Fibroblast of lung (primary cell): ENCODE results near the gene EIF3D.

ENCODE experiments used
- EZH2 ChIP-seq: IDR thresholded peaks from 2 replicates; pipeline ENCODE4 v1.5.1; 2012; ENCODE audit warnings: low read length, control low read depth, mild to moderate bottlenecking; ENCODE audit errors: missing control alignments
- TF ChIP-seq, protein P1 (sequence below), 2 donors: IDR thresholded peaks in 1 of 2; conservative IDR thresholded peaks in 1 of 2; 1 replicate in 1 of 2; 2 replicates in 1 of 2; pipeline ENCODE4 v1.5.1; 2011 to 2012; ENCODE audit warnings: low read length in 2 of 2, control low read depth in 1 of 2, inconsistent platforms in 1 of 2, low read depth in 1 of 2, mild to moderate bottlenecking in 1 of 2

DNA sequence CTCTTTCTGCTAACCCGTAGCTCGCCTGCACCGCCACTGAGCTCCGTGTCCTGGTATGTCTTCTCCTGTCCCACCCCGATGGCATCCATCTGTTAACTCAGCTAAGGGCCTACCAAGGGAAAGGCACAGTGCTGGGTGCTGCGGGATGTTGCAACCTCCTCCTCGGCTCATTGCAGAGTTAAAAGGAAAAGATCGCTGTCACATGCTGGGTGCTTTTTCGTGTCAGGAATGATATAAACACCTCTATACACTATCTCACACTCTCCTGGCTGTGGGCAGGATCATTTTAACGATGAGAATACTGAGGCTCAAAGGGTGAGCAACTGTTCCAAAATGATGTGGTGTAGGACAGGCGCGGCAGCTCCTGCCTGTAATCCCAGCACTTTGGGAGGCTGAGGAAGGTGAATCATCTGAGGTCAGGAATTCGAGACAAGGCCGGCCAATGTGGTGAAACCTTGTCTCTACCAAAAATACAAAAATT, 57.6 kb downstream of the EIF3D start:
- TF ChIP-seq EZH2 = no peak
- TF ChIP-seq, protein P1, sequence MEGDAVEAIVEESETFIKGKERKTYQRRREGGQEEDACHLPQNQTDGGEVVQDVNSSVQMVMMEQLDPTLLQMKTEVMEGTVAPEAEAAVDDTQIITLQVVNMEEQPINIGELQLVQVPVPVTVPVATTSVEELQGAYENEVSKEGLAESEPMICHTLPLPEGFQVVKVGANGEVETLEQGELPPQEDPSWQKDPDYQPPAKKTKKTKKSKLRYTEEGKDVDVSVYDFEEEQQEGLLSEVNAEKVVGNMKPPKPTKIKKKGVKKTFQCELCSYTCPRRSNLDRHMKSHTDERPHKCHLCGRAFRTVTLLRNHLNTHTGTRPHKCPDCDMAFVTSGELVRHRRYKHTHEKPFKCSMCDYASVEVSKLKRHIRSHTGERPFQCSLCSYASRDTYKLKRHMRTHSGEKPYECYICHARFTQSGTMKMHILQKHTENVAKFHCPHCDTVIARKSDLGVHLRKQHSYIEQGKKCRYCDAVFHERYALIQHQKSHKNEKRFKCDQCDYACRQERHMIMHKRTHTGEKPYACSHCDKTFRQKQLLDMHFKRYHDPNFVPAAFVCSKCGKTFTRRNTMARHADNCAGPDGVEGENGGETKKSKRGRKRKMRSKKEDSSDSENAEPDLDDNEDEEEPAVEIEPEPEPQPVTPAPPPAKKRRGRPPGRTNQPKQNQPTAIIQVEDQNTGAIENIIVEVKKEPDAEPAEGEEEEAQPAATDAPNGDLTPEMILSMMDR (conservative IDR thresholded peaks at IDR 0.05 in 1 of 2, IDR thresholded peaks at IDR 0.05 in 1 of 2; ENCODE audit: low read depth in 1 of 2, low read length in 2 of 2) = no peak
